NCI-H1105 (cell line): ENCODE measurements around the gene MAP3K20.
"Not testable (repeated sequence)": the region's sequence is repeated elsewhere in the genome, so short reads cannot be mapped to it uniquely, and the experiment has no call there.

Experiments
- DNase-seq: peaks from one replicate; lab custom pipeline; 2025; lab: John Stamatoyannopoulos, UW

Gene MAP3K20

GRCh38 chr2:173087793-173088496 lies 12.3 kb downstream of the MAP3K20 start:
- DNase-seq, result no peak

GRCh38 chr2:173090276-173090877 lies 14.7 kb downstream of the MAP3K20 start:
- DNase-seq, result no peak

GRCh38 chr2:173090973-173091660 lies 15.5 kb downstream of the MAP3K20 start:
- no peak for DNase-seq

GRCh38 chr2:173091910-173092309 lies 16.3 kb downstream of the MAP3K20 start:
- DNase-seq, result no peak

GRCh38 chr2:173092844-173093402 lies 17.3 kb downstream of the MAP3K20 start:
- DNase-seq, result no peak

- not testable (repeated sequence) for DNase-seq
Measured at GRCh38 chr2:173093617-173094016, 18.0 kb downstream of the MAP3K20 start.

GRCh38 chr2:173094731-173095130 lies 19.1 kb downstream of the MAP3K20 start:
- DNase-seq, result no peak

- DNase-seq, result no peak
Measured at GRCh38 chr2:173095356-173095755, 19.7 kb downstream of the MAP3K20 start.

- DNase-seq, result no peak
Measured at GRCh38 chr2:173099271-173099670, 23.6 kb downstream of the MAP3K20 start.

- no peak for DNase-seq
Measured at GRCh38 chr2:173099804-173100203, 24.2 kb downstream of the MAP3K20 start.

GRCh38 chr2:173101687-173102086 lies 26.0 kb downstream of the MAP3K20 start:
- DNase-seq, result no peak

GRCh38 chr2:173104156-173104555 lies 28.5 kb downstream of the MAP3K20 start:
- no peak for DNase-seq

GRCh38 chr2:173106959-173107628 lies 31.4 kb downstream of the MAP3K20 start:
- no peak for DNase-seq

- DNase-seq, result no peak
Measured at GRCh38 chr2:173107629-173108022, 32.0 kb downstream of the MAP3K20 start.

GRCh38 chr2:173109253-173110188 lies 33.9 kb downstream of the MAP3K20 start:
- DNase-seq, result no peak

GRCh38 chr2:173117678-173118077 lies 42.0 kb downstream of the MAP3K20 start:
- no peak for DNase-seq

GRCh38 chr2:173118395-173118794 lies 42.7 kb downstream of the MAP3K20 start:
- no peak for DNase-seq

GRCh38 chr2:173119069-173119807 lies 43.6 kb downstream of the MAP3K20 start:
- DNase-seq, result no peak

- no peak for DNase-seq
Measured at GRCh38 chr2:173119944-173120343, 44.3 kb downstream of the MAP3K20 start.

- DNase-seq, result no peak
Measured at GRCh38 chr2:173122936-173123335, 47.3 kb downstream of the MAP3K20 start.

GRCh38 chr2:173124441-173124840 lies 48.8 kb downstream of the MAP3K20 start:
- no peak for DNase-seq
